HL-60 (cell line): ENCODE data around the gene HPN.
"Not testable (repeated sequence)": the region's sequence is repeated elsewhere in the genome, so short reads cannot be mapped to it uniquely, and the experiment has no call there.

Experiments used
- DNase-seq, 2 experiments: peaks; one replicate each; pipeline ENCODE4 v3.0.0-alpha.2; 2010 to 2020; ENCODE audit warnings: low read depth in 1 of 2, low spot score in 1 of 2
- H3K27ac ChIP-seq: fragments of 250-450 bp; sonication (Bioruptor Pico); replicated peaks from 2 replicates; pipeline ENCODE4 v1.5.1; 2020; ENCODE audit warnings: mild to moderate bottlenecking, moderate library complexity
- H3K27me3 ChIP-seq: fragments of 250-450 bp; sonication (Bioruptor Pico); 2 replicates; pipeline ENCODE4 v1.5.1; 2021; ENCODE audit warnings: mild to moderate bottlenecking, moderate library complexity; ENCODE audit not compliant: insufficient read depth, poor library complexity, severe bottlenecking
- H3K4me3 ChIP-seq: replicated peaks from 2 replicates; pipeline ENCODE4 v1.5.1; 2011; ENCODE audit warnings: mild to moderate bottlenecking, control low read depth, low read length; ENCODE audit not compliant: insufficient read depth
- GABPA ChIP-seq: IDR thresholded peaks from 2 replicates; pipeline ENCODE4 v1.6.1; 2012; ENCODE audit warnings: low read depth
- POLR2AphosphoS5 ChIP-seq: IDR thresholded peaks from 2 replicates; pipeline ENCODE4 v1.6.1; 2012; ENCODE audit warnings: low read depth
- SPI1 ChIP-seq: IDR thresholded peaks from 2 replicates; pipeline ENCODE4 v1.6.1; 2012; ENCODE audit warnings: low read depth, mild to moderate bottlenecking, borderline replicate concordance
- TF ChIP-seq, protein P1 (sequence below): IDR thresholded peaks from 2 replicates; pipeline ENCODE4 v1.6.1; 2012; ENCODE audit warnings: low read depth; ENCODE audit not compliant: insufficient replicate concordance
- TF ChIP-seq, protein P2 (sequence below): IDR thresholded peaks from one replicate; pipeline ENCODE4 v1.5.1; 2011; ENCODE audit warnings: low read length, control low read depth, inconsistent platforms; ENCODE audit not compliant: insufficient read depth

Gene HPN

DNA sequence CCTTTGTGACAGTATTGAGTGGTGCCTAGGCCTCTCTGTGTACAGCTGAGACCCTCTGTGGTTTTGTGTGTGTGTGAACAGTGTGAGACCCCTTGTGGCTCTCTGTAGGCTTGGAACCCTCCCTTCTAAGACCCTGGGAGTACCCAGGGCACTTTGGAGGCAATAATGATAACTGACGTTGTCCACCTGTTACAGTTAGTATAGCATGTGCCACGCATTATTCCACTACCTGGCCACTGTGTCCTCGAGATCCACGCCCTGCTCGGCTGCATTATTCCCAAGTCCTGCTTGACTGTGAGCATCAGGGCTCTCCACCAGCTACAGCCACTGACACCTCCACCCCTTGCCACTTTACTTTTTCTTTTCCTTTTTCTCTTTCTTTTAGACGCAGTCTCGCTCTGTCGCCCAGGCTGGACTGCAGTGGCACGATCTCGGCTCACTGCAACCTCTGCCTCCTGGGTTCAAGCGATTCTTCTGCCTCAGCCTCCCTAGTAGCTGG is 39.4 kb upstream of the HPN start:
- DNase-seq = no peak
- Histone ChIP-seq H3K27me3 (no peaks in the 10 kb centered on the region), H3K4me3 (no peak overlapping the region), H3K27ac (peak overlapping the region; percentile 24; the same call in 1 of the 2 replicates)
- TF ChIP-seq GABPA (no peak), SPI1 (no peak), POLR2AphosphoS5 (no peak)
- TF ChIP-seq, protein P1, sequence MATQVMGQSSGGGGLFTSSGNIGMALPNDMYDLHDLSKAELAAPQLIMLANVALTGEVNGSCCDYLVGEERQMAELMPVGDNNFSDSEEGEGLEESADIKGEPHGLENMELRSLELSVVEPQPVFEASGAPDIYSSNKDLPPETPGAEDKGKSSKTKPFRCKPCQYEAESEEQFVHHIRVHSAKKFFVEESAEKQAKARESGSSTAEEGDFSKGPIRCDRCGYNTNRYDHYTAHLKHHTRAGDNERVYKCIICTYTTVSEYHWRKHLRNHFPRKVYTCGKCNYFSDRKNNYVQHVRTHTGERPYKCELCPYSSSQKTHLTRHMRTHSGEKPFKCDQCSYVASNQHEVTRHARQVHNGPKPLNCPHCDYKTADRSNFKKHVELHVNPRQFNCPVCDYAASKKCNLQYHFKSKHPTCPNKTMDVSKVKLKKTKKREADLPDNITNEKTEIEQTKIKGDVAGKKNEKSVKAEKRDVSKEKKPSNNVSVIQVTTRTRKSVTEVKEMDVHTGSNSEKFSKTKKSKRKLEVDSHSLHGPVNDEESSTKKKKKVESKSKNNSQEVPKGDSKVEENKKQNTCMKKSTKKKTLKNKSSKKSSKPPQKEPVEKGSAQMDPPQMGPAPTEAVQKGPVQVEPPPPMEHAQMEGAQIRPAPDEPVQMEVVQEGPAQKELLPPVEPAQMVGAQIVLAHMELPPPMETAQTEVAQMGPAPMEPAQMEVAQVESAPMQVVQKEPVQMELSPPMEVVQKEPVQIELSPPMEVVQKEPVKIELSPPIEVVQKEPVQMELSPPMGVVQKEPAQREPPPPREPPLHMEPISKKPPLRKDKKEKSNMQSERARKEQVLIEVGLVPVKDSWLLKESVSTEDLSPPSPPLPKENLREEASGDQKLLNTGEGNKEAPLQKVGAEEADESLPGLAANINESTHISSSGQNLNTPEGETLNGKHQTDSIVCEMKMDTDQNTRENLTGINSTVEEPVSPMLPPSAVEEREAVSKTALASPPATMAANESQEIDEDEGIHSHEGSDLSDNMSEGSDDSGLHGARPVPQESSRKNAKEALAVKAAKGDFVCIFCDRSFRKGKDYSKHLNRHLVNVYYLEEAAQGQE = no peak
- TF ChIP-seq, protein P2, sequence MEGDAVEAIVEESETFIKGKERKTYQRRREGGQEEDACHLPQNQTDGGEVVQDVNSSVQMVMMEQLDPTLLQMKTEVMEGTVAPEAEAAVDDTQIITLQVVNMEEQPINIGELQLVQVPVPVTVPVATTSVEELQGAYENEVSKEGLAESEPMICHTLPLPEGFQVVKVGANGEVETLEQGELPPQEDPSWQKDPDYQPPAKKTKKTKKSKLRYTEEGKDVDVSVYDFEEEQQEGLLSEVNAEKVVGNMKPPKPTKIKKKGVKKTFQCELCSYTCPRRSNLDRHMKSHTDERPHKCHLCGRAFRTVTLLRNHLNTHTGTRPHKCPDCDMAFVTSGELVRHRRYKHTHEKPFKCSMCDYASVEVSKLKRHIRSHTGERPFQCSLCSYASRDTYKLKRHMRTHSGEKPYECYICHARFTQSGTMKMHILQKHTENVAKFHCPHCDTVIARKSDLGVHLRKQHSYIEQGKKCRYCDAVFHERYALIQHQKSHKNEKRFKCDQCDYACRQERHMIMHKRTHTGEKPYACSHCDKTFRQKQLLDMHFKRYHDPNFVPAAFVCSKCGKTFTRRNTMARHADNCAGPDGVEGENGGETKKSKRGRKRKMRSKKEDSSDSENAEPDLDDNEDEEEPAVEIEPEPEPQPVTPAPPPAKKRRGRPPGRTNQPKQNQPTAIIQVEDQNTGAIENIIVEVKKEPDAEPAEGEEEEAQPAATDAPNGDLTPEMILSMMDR = no peak

DNA sequence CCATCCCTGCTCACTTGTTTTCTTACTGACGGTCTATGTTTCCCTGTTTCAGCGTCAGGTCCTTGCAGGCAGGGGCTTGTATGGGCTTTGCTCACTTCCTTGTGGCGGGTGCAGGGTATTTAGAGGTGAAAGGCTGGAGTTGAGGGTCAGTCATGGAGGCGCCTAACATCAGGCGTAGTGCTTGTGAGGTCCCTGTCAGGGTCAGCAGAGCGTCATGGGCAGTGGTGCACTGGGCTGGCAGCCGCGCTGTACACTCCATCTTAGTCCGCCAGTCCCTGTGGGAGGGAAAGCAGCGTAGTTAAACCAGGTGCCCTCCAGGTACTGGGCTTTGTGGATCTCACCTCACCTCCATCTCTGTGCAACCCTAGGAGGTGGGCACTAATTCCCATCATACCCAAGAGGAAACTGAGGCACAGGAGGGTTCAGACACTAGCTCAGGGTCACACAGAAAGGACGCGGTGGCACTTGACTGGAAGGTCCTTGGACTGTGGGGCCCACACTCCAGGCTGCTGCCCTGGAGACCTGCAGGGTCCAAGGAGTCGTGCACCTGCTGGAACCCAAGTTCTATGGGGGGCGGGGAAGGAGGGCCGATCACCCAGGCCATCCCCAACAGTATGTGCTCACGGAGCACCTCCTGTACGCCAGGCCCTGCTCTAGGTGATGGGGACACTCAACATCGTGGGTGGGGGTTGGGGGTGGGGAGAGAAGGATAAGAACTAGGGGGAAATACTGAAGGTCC is 36.8 kb upstream of the HPN start:
- Histone ChIP-seq H3K4me3 (no peak overlapping the region), H3K27ac (no peak overlapping the region), H3K27me3 (no peaks in the 10 kb centered on the region)
- TF ChIP-seq GABPA = no peak
- TF ChIP-seq, protein P1 = no peak
- no peak for DNase-seq

DNA sequence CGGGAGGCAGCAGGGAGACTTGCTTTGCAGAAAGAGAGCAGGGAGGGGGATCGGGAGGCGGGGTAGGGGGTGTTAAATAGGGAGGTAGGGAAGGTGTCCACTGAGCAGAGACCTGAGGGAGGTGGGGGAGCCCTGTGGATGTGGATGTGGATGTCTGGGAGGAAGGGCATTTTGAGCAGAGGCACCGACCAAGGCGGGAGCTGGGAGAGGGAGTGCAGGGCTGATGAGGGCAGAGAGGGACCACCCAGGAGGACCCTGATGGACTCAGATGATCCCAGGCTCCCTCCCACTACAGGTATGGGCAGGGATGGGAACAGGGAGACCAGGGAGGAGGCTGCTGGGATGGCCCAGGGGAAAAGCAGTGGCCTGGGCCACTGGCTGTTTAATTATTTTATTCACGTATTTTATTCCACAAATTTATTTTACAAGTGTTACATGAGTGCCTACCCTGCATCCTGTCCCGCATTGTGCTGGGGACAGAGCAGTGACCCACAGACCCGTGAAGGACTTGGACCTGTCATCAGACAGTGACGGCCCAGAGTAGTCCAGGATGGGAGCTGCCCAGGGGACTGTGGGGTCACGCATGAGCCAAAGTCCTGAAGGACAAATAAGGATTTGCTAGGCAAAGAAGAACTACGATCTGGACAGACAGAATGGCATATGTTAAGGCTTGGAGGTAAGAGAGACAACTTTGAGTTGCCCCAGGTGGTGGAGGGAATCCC is 36.1 kb upstream of the HPN start:
- no peak for DNase-seq
- Histone ChIP-seq H3K27ac (no peak overlapping the region), H3K27me3 (no peaks in the 10 kb centered on the region), H3K4me3 (no peak overlapping the region)
- TF ChIP-seq, protein P1 = no peak
- no peak for TF ChIP-seq SPI1
- TF ChIP-seq GABPA = no peak
- no peak for TF ChIP-seq POLR2AphosphoS5
- TF ChIP-seq, protein P2 = no peak

DNA sequence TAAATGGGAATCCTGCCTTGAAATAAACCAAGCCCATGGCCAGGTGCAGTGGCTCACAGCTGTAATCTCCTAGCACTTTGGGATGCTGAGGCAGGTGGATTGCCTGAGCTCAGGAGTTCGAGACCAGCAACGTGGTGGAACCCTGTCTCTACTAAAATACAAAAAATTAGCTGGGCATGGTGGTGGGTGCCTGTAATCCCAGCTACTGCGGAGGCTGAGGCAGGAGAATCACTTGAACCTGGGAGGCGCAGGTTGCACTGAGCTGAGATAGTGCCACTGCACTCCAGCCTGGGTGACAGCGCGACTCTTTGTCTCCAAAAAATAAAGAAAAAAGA is 35.5 kb upstream of the HPN start:
- DNase-seq, H3K27me3 ChIP-seq, H3K4me3 ChIP-seq, H3K27ac ChIP-seq: not testable (repeated sequence)
